ENCODE measurements around the gene IGFBPL1.
A peak's percentile ranks its signal among the peaks of the same experiment; 100 is the strongest.

Gene IGFBPL1

DNA sequence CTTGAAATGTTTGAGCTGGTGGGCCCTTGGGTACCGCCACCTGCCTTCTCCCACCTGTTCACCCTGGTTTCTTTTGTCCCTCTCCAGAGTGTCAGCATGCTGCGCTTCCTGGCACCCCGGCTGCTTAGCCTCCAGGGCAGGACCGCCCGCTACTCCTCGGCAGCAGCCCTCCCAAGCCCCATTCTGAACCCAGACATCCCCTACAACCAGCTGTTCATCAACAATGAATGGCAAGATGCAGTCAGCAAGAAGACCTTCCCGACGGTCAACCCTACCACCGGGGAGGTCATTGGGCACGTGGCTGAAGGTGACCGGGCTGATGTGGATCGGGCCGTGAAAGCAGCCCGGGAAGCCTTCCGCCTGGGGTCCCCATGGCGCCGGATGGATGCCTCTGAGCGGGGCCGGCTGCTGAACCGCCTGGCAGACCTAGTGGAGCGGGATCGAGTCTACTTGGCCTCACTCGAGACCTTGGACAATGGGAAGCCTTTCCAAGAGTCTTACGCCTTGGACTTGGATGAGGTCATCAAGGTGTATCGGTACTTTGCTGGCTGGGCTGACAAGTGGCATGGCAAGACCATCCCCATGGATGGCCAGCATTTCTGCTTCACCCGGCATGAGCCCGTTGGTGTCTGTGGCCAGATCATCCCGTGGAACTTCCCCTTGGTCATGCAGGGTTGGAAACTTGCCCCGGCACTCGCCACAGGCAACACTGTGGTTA lies 28.4 kb downstream of the IGFBPL1 start:
- Mint-ChIP-seq H3K9me3 (ENCODE audit: low read depth) (no peaks in the 10 kb centered on the region), H3K27ac (no peak overlapping the region), H3K4me3 (no peak overlapping the region)

DNA sequence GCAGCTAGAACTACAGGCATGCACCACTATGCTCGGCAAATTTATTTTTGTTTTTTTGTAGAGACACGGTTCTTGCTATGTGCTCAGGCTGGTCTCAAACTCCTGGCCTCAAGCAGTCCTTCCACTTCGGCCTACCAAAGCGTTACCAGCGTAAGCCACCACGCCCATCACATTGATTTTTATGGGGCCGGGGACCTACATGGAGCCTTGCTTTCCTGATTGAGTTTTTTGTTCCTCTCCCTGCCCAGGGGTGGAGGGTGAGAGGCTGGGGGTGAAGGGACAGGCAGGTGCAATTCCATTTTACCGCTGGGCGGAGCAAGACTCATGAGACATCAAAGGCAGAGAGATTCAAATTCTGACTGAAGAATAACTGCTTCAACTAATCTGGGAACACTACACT lies 29.8 kb downstream of the IGFBPL1 start:
- H3K36me3 Mint-ChIP-seq, result peaks cover 16% of the 10 kb centered on the region
- no peak overlapping the region for H3K27ac Mint-ChIP-seq
- H3K27me3 Mint-ChIP-seq, result no peaks in the 10 kb centered on the region
- peak overlapping the region; percentile 36 for H3K4me3 Mint-ChIP-seq
- H3K9me3 Mint-ChIP-seq (ENCODE audit: low read depth), result no peaks in the 10 kb centered on the region
- H3K4me1 Mint-ChIP-seq (ENCODE audit: low read depth), result peaks cover 13% of the 10 kb centered on the region

More for the DNA sequence above, 28.4 kb downstream of the IGFBPL1 start:
- Mint-ChIP-seq H3K4me1 (ENCODE audit: low read depth) (peaks cover 14% of the 10 kb centered on the region), H3K36me3 (peaks cover 16% of the 10 kb centered on the region), H3K27me3 (no peaks in the 10 kb centered on the region)

DNA sequence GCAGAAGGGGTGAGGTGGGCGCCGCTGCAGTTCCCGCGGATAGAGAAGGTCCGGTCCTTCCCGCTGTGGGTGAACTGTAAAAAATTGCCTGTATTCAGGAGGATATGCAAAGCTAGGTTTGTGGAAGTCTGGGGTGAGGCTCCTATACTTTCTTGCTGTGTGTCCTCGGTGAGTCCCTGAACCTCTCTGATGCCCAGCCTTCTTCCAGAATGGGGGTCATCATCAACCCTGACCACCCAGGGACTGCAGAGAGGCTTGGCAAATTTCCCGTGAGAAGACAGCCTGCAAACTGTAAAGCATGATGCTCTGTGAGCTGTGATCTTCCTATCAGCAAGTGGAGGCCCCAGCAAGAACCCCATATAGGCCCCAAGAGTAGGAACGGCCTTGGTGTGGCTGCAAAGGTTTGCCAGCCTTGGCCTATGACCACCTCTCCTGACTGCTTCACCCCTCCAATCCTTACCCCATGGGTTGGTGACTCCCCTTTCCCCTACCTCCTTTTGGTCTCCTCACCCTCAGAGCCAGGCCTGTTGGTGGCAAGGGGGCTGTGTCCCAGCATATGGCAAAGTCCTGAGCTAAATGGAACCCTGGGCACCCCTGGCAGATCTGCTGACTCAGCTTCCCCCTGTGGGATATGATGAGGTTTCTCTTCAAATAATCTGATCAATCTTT lies 31.0 kb downstream of the IGFBPL1 start:
- Mint-ChIP-seq H3K9me3 (ENCODE audit: low read depth) (no peaks in the 10 kb centered on the region), H3K27me3 (no peaks in the 10 kb centered on the region), H3K4me3 (peak overlapping the region; percentile 94), H3K27ac (peak overlapping the region; percentile 85), H3K36me3 (peaks cover 16% of the 10 kb centered on the region), H3K4me1 (ENCODE audit: low read depth) (peaks cover 13% of the 10 kb centered on the region)

DNA sequence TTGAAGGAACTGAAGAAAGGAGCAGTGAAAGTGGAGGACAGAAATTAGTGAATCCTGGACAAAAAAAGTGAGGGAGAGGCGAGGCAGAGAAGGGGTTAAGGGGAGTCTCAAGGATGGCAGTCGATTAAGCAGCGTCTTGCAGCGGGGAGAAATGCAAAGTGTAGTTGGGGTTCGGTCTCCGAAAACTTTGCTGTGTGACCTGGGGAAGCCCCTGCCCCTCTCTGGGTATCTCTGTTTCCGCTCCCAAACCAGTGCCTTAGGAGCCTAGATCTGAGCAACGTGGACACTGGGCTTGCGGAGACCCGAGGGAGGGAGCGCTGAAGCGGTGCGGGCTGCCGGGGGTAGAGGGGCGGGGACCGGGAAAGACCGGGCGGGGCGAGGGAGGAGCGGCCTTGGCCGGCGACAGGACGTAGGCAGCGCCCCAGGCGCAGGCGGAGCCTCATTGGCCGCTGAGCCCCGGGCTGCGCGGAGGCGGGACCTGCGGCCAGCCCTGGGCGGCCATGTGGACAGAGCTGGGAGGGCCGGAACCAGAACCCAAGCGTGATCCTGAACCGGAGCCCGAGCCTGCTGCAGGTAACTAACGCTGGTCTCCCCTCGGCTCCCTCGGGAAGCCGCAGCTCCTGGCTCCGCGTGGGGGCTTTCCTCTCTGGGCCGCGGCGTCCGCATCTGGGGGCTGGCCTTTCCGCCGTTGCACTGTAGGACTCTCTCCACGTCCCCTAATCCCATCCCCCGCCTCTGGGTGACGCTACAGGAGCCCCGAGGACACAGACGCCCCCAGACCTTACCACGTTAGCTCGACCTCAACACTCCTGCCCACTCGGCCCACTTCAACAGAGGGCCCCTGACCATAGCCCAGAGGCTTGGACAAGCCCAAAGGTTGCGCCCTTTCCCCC lies 31.8 kb downstream of the IGFBPL1 start, which contains the start of gene ALDH1B1:
Gene ALDH1B1 (plus strand): TSS at position 468 of the 893 bp plus-strand sequence. CDS start 3,047 bp downstream, outside the sequence.
- H3K9me3 Mint-ChIP-seq (ENCODE audit: low read depth), result no peaks in the 10 kb centered on the region
- H3K27me3 Mint-ChIP-seq, result peaks cover 2% of the 10 kb centered on the region
- H3K4me3 Mint-ChIP-seq, result peak within 1 kb of the TSS; percentile 94

DNA sequence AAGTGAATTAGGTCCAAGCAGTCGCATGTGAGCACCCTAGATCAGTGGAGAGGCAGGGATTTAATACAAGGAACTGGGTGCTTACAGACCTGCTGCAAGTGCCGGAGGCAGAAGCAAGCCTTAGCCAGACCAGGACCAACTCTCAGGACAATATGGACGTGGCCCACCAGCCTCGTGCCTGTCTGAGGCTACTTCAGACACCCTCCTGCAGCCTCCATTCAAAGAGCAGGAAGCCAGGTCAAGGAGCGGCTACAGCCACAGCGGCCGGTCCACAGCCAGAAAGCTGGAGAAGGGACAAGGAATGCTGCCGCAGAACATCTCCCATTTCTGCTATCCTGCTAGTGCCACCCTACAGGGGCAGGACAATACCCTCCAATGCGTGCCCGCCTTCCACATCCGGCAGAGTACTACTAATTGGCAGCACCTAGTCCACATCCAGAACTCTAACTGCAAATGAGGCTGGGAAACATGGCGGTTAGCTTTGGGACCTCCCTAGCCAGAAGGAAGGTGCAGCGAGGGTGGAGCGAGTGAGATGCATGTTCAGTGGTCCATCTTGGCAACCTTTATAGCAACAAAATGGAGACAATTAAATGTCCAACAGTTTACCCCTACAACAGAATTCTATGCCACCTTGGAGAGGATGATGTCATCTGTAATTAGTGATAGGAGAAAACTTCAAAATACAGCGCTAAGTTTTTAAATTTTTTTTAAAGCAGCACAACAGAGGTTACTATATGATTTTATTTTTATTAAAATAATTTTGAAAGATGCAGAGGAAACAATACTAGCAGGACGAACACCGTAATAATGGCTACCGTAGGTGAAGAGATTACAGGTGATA lies 32.8 kb downstream of the IGFBPL1 start:
- H3K27me3 Mint-ChIP-seq, result peaks cover 2% of the 10 kb centered on the region
- peak overlapping the region; percentile 94 for H3K4me3 Mint-ChIP-seq
- H3K27ac Mint-ChIP-seq, result peak overlapping the region; percentile 85
- peaks cover 13% of the 10 kb centered on the region for H3K4me1 Mint-ChIP-seq (ENCODE audit: low read depth)
- peaks cover 2% of the 10 kb centered on the region for H3K36me3 Mint-ChIP-seq
- H3K9me3 Mint-ChIP-seq (ENCODE audit: low read depth), result no peaks in the 10 kb centered on the region

More for the DNA sequence above, 31.8 kb downstream of the IGFBPL1 start, which contains the start of gene ALDH1B1:
- peaks cover 10% of the 10 kb centered on the region for H3K36me3 Mint-ChIP-seq
- peak within 1 kb of the TSS; percentile 85 for H3K27ac Mint-ChIP-seq
- peaks cover 13% of the 10 kb centered on the region for H3K4me1 Mint-ChIP-seq (ENCODE audit: low read depth)

DNA sequence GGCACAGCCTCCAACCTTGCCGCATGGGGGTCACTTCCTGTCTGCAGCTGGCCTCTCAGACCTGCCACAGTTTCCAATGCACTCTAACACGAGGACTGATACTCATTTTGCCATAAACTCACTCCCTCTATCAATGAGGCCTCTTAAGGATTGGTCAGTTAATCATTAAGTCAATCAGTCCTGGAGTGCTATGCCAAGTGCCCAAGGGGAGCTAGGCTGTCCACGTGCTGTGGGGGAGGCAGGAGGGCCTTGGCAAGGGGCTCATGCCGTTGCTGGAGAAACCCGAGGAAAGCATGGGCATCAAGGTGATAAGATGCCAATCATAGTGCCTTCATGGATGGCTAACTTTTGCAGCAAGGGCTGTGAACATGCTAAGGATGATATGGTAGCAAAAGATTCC lies 33.4 kb downstream of the IGFBPL1 start:
- Mint-ChIP-seq H3K27me3 (peaks cover 2% of the 10 kb centered on the region), H3K4me1 (ENCODE audit: low read depth) (peaks cover 13% of the 10 kb centered on the region), H3K36me3 (peaks cover 2% of the 10 kb centered on the region), H3K27ac (no peak overlapping the region), H3K9me3 (ENCODE audit: low read depth) (no peaks in the 10 kb centered on the region), H3K4me3 (peak overlapping the region; percentile 28)

DNA sequence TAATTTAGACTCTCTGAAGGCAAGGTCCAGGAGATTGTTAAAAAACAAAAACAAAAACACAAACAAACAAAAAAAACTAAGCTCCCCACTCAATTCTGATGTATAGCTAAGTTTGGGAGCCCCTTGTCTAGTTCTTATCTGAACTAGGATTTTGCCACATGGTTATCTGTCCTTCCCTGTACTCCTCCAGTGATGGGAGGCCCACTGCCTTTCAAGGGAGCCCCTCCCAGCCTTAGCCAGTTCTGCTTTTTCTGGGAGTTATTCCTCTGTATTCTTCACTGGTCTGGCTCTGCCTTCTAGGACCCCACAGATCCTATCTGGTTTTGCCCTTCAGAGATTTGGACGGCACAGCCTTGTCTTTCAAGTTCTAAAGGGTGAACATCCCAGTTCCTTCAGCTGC lies 33.8 kb downstream of the IGFBPL1 start:
- no peaks in the 10 kb centered on the region for H3K9me3 Mint-ChIP-seq (ENCODE audit: low read depth)
- H3K27ac Mint-ChIP-seq, result no peak overlapping the region
- peaks cover 2% of the 10 kb centered on the region for H3K36me3 Mint-ChIP-seq
- no peak overlapping the region for H3K4me3 Mint-ChIP-seq
- H3K4me1 Mint-ChIP-seq (ENCODE audit: low read depth), result peaks cover 13% of the 10 kb centered on the region
- peaks cover 2% of the 10 kb centered on the region for H3K27me3 Mint-ChIP-seq

DNA sequence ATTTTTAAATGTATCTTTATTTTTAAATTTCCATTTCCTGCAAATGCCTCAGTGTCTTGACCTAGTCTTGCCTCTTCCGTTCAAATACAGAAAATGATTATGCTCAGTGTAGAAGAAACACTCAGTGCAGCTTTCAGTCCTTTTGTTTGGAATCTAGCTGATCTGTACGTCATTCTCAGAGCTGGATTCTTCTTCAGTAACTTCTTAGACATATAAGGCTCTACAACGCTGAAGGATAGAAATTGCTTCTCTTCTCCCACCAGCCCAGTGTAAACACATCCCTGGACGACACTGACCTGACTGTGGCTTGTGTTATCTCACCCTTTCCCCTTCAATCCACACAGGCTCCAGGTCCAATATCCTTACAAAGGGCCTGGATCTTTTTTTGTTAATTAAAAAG lies 34.9 kb downstream of the IGFBPL1 start:
- H3K4me3 Mint-ChIP-seq, result no peak overlapping the region
- no peak overlapping the region for H3K27ac Mint-ChIP-seq
- peaks cover 2% of the 10 kb centered on the region for H3K27me3 Mint-ChIP-seq
- no peaks in the 10 kb centered on the region for H3K36me3 Mint-ChIP-seq
- H3K9me3 Mint-ChIP-seq (ENCODE audit: low read depth), result no peaks in the 10 kb centered on the region
- H3K4me1 Mint-ChIP-seq (ENCODE audit: low read depth), result peaks cover 13% of the 10 kb centered on the region

DNA sequence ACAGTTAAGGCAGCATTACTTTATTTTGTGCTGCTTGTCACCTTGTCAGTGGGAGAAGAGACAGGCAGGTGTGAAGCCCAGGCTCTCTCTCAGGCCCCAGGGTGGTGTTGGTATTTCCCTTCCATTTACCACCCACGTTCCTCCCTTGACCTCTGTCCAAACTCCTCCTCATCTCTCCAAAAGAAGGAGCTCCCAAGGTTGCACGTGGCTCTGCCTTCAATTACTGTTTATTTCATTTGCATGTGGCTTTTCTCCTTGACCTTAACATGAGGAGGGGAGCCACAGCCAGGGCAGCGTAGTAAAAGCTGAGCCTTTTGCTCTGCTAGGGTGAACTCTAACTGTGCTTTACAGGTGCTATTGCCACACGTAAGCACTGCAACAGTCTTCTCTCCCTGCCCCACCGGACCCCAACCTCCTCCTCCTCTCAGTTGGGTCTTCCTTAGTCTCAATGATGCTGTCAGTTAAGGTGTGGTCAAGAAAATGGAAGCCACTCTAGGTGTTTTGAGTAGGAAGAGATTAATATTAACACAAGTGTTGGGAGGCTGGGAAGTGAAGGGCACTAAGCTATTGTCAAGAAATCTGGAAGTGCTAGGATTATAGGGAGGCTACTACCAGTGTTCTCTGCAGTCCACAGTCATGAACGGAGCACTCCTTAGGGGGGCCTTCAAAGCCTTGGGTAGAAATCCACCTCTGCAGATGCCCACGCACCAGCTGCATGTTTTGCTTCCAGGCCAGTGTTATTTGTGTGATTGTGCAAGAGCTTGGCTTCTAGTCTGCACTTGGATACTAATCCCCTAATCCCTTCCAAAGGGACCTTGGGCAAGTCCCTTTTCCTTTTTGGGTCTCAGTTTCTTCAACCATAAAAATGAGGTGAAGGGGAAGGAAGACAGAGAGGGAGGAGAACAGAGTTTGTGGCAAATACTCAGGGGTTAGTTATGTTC lies 35.7 kb downstream of the IGFBPL1 start:
- H3K4me3 Mint-ChIP-seq, result no peak overlapping the region
- no peak overlapping the region for H3K27ac Mint-ChIP-seq
- H3K36me3 Mint-ChIP-seq, result no peaks in the 10 kb centered on the region
- H3K4me1 Mint-ChIP-seq (ENCODE audit: low read depth), result peaks cover 8% of the 10 kb centered on the region
- no peaks in the 10 kb centered on the region for H3K9me3 Mint-ChIP-seq (ENCODE audit: low read depth)
- peaks cover 2% of the 10 kb centered on the region for H3K27me3 Mint-ChIP-seq

DNA sequence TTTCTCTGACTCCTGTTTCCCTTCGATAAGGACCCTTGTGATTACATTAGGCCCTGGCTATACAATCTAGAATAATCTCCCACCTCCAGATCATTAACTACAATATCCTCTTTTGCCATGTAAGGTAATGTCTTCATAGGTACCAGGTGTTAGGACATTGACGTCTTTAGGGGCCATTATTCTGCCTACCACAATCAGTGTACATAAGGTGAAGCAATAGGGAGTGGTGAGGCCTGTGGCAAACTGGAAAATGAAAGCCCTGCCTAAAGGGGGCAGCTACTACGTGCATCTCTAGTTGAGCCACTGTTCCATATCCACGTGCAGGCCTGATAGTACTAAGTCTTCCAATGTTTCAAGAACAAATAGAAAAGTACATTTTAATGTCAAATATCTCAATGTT lies 36.5 kb downstream of the IGFBPL1 start:
- no peaks in the 10 kb centered on the region for H3K36me3 Mint-ChIP-seq
- H3K27ac Mint-ChIP-seq, result no peak overlapping the region
- peaks cover 2% of the 10 kb centered on the region for H3K27me3 Mint-ChIP-seq
- no peak overlapping the region for H3K4me3 Mint-ChIP-seq
- no peaks in the 10 kb centered on the region for H3K9me3 Mint-ChIP-seq (ENCODE audit: low read depth)
- H3K4me1 Mint-ChIP-seq (ENCODE audit: low read depth), result peaks cover 4% of the 10 kb centered on the region

DNA sequence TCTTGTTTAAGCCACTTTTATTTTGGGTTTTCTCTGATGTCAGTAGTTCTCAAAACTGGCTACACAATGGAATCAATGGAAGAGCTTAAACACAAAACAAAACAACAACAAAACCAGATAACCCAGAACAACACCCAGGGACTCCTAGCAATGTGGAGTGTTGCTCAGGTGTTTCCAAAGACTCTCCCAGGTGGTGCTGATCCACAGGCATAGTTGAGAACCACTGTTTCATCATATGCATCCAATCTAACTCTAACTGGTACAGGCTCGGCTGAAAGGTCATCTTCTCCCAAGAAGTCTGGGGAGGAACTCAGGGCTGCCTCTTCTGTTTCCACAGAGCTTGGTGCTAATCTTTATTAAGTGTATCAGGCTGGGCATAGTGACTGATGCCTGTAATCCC lies 37.2 kb downstream of the IGFBPL1 start:
- Mint-ChIP-seq H3K4me3 (no peak overlapping the region), H3K9me3 (ENCODE audit: low read depth) (no peaks in the 10 kb centered on the region), H3K4me1 (ENCODE audit: low read depth) (peaks cover 2% of the 10 kb centered on the region), H3K36me3 (no peaks in the 10 kb centered on the region), H3K27me3 (peaks cover 2% of the 10 kb centered on the region), H3K27ac (no peak overlapping the region)

DNA sequence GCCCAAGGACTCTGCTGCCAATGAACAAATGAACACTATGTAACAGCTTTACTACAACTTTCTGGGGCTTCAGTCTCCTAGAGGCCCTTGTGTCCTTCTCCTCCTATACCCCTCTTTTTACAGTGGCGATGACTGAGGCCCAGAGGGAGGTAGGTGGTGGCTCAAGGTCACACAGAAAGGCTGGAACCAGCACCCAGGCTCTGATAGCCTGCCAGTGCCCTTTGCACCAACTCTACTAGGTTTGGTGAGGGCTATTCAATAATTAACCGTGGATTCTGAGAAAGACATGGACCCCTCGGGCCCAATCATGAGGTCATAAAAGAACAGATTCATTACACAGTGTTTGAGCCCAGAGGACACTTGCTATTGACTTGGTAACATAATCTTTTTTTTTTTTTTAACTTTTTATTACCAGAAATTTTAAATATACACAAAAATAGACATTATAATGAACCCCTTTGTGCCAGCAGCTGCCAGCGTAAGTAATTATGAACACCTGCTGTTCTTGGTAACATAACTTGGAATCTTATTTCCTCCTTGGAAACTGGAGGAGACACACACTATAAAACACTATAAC lies 37.8 kb downstream of the IGFBPL1 start:
- H3K4me1 Mint-ChIP-seq (ENCODE audit: low read depth), result no peaks in the 10 kb centered on the region
- no peak overlapping the region for H3K4me3 Mint-ChIP-seq
- H3K36me3 Mint-ChIP-seq, result no peaks in the 10 kb centered on the region
- H3K27me3 Mint-ChIP-seq, result peaks cover 2% of the 10 kb centered on the region
- no peaks in the 10 kb centered on the region for H3K9me3 Mint-ChIP-seq (ENCODE audit: low read depth)
- H3K27ac Mint-ChIP-seq, result no peak overlapping the region

DNA sequence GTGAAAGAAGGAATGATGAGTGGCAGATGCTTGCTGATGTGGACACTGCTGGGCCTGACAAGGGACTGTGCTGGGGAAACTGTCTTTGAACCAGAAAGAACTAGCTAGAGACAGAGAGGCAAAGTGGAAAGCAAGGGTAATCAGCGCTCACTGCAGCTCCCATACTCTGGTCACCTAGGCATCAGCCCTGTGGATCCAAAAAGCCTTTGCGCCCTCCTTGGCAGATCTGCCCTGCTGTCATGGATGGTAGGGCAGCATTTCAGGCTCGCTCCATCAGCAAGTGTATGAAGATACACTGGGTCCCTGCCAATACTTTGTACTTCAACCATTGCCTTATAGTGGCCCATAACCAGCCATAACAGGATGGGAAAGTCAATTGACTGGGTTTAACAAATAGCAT lies 38.4 kb downstream of the IGFBPL1 start:
- Mint-ChIP-seq H3K27me3 (peaks cover 2% of the 10 kb centered on the region), H3K27ac (no peak overlapping the region), H3K9me3 (ENCODE audit: low read depth) (no peaks in the 10 kb centered on the region), H3K36me3 (no peaks in the 10 kb centered on the region), H3K4me3 (no peak overlapping the region), H3K4me1 (ENCODE audit: low read depth) (no peaks in the 10 kb centered on the region)
